ENCODE data around the gene KLHL26. TPM values are rescaled to one million over a fixed set of nuclear protein-coding genes. Genes with fewer than 3 reads are reported as not detected.

Gene KLHL26
- total and polyA plus RNA-seq, 2 of the 13 experiments (the other 11 are each of a cell fraction or from before 2014, with no cell fraction given), result 1.5 to 1.7 TPM

DNA sequence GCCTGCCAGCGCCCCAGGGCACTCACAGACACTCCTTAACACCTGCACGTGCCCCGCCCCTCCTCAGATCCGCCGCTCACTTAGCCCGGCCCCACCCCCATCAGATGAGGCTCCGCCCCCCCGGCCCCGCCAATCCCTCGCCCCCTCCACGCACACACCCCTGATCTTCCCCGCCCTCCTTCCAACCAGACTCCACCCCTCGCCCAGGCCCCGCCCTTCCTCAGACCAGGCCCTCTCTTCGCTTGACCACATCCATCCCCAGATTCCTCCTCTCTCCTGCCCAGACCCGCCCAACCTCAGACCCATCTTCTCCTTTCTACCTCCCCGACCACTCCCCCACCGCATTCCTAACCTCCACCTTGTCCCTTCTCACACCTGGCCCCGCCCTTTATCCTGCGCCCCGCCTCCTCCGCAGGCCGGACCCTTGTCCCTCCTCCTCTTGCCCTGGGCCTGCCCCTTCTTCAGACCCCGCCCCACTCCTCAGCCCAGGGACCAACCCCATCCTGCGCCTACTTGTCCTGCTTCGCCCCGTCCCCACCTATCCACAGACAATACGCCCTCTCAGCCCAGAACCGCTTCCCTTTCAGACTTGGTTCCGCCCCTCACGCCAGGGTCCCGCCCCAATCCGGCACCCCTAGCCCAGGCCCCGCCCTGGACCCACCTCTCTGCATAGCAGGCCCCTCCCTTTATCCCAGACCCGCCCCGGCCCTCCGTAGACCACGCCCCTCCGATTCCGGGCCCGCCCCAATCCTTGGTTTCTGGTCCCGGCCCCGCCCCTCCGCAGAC lies 452 bp upstream of the KLHL26 start (continued):
- TF ChIP-seq ZNF768 (CRISPR knock-in tag; IDR thresholded peaks at IDR 0.05) (no peak), IKZF1 (IDR thresholded peaks at IDR 0.05) (no peak), SP4 (CRISPR knock-in tag; IDR thresholded peaks at IDR 0.05) (peak; percentile 92), SAP130 (CRISPR knock-in tag; IDR thresholded peaks at IDR 0.05; ENCODE audit: low read depth) (peak; percentile 43; the same call in 1 of the 2 replicates), SOX6 (IDR thresholded peaks at IDR 0.05) (no peak), SOX6 (CRISPR knock-in tag; IDR thresholded peaks at IDR 0.05) (0 out of 2 replicates have a peak, but pooled peaks have one; percentile 25), SP1 (IDR thresholded peaks at IDR 0.05) (peak; percentile 98), SP1 (CRISPR knock-in tag; IDR thresholded peaks at IDR 0.05) (peak; percentile 79), NCOR1 (IDR thresholded peaks at IDR 0.05; ENCODE audit: borderline replicate concordance, low read length) (peak; percentile 27; the same call in 1 of the 2 replicates), TBX2 (CRISPR knock-in tag; IDR thresholded peaks at IDR 0.05; ENCODE audit: borderline replicate concordance) (peak; percentile 52), EED (CRISPR knock-in tag; IDR thresholded peaks at IDR 0.05) (no peak), TCF7 (IDR thresholded peaks at IDR 0.05; ENCODE audit: low read depth) (peak; percentile 40; the same call in 1 of the 2 replicates), MED8 (CRISPR knock-in tag; IDR thresholded peaks at IDR 0.05; ENCODE audit: insufficient replicate concordance) (no peak), BHLHE40 (IDR thresholded peaks at IDR 0.05; ENCODE audit: low read length) (peak; percentile 68; the same call in 1 of the 2 replicates), XRCC5 (optimal IDR thresholded peaks at IDR 0.05; ENCODE audit: low read length) (peak; percentile 9), CHD4 (IDR thresholded peaks at IDR 0.05; ENCODE audit: borderline replicate concordance, low read length) (peak; percentile 34; the same call in 1 of the 2 replicates), ZNF350 (CRISPR knock-in tag; IDR thresholded peaks at IDR 0.05; ENCODE audit: borderline replicate concordance, low read depth) (peak; percentile 51; the same call in 1 of the 2 replicates), SALL1 (CRISPR knock-in tag; IDR thresholded peaks at IDR 0.05) (peak; percentile 6; the same call in 1 of the 2 replicates), HNRNPLL (IDR thresholded peaks at IDR 0.05; ENCODE audit: low read depth, low read length, poor library complexity, severe bottlenecking) (peak; percentile 77)
- TF ChIP-seq, protein P1, sequence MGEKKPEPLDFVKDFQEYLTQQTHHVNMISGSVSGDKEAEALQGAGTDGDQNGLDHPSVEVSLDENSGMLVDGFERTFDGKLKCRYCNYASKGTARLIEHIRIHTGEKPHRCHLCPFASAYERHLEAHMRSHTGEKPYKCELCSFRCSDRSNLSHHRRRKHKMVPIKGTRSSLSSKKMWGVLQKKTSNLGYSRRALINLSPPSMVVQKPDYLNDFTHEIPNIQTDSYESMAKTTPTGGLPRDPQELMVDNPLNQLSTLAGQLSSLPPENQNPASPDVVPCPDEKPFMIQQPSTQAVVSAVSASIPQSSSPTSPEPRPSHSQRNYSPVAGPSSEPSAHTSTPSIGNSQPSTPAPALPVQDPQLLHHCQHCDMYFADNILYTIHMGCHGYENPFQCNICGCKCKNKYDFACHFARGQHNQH (CRISPR knock-in tag; IDR thresholded peaks at IDR 0.05), result 0 out of 2 replicates have a peak, but pooled peaks have one; percentile 8
- TF ChIP-seq, protein P2, sequence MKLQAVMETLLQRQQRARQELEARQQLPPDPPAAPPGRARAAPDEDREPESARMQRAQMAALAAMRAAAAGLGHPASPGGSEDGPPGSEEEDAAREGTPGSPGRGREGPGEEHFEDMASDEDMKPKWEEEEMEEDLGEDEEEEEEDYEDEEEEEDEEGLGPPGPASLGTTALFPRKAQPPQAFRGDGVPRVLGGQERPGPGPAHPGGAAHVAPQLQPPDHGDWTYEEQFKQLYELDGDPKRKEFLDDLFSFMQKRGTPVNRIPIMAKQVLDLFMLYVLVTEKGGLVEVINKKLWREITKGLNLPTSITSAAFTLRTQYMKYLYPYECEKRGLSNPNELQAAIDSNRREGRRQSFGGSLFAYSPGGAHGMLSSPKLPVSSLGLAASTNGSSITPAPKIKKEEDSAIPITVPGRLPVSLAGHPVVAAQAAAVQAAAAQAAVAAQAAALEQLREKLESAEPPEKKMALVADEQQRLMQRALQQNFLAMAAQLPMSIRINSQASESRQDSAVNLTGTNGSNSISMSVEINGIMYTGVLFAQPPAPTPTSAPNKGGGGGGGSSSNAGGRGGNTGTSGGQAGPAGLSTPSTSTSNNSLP (IDR thresholded peaks at IDR 0.05; ENCODE audit: low read depth, low read length), result no peak
- TF ChIP-seq, protein P3, sequence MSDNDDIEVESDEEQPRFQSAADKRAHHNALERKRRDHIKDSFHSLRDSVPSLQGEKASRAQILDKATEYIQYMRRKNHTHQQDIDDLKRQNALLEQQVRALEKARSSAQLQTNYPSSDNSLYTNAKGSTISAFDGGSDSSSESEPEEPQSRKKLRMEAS (IDR thresholded peaks at IDR 0.05), result 0 out of 2 replicates have a peak, but pooled peaks have one; percentile 46
- TF ChIP-seq, protein P4, sequence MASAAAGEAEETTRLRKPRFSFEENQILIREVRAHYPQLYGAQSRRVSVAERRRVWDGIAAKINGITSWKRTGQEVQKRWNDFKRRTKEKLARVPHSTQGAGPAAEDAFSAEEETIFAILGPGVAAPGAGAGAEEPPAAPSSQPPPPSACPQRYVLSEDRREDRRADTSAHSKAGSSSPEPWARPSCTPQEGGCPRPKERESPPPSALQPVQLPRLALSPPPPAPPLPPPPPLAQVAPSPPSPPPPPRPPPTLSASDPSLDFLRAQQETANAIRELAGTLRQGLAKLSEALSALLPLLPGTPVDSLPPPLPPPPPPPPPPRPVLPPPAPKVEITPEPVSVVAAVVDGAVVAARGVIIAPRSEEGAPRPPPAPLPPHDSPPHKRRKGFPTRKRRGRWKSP (CRISPR knock-in tag; IDR thresholded peaks at IDR 0.05), result 0 out of 2 replicates have a peak, but pooled peaks have one; percentile 2
- TF ChIP-seq, protein P5, sequence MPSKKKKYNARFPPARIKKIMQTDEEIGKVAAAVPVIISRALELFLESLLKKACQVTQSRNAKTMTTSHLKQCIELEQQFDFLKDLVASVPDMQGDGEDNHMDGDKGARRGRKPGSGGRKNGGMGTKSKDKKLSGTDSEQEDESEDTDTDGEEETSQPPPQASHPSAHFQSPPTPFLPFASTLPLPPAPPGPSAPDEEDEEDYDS (CRISPR knock-in tag; IDR thresholded peaks at IDR 0.05), result peak; percentile 61
